Measurements from ENCODE around the gene IRX6.

Gene IRX6

DNA sequence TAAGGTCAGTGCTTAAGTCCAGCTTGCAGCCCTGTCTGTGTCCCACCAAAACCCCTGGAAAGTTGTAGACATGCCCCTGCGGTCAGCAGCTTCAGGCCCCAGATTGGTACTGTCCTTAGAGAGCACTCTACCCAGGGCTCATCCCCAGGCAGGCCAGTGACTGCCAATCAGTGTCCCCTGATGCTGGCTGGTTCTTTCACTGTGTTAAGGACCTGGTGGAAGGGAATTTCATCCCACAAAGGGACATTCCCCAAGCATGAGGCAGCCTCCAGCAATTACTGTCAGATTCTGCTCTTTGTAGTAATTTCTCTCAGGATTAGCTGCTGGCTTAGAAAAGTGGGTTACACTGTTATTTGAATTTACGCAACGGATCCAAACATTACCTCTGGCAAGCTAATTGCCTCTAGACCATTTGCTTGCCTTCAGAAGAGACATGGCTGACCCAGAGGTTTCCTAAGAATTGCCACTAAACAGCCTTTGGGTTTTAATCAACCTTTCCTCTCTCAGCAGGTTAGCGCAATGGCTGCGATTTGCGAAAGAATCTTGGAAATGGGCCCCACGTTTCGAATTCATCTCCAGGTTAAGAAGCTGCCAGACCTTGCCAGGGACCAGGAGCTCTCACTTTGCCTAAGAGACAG, 5.9 kb downstream of the IRX6 start:
- H3K4me1 Mint-ChIP-seq: no peaks in the 10 kb centered on the region
- no peaks in the 10 kb centered on the region for H3K9me3 Mint-ChIP-seq
- no peak for DNase-seq
- no peak overlapping the region for H3K4me3 Mint-ChIP-seq
- no peak for ATAC-seq
- H3K27ac Mint-ChIP-seq: no peak overlapping the region
- no peaks in the 10 kb centered on the region for H3K36me3 Mint-ChIP-seq (ENCODE audit: low read depth)
- peaks cover 68% of the 10 kb centered on the region for H3K27me3 Mint-ChIP-seq

GRCh38 chr16:55330781-55331647, 7.0 kb downstream of the IRX6 start:
- Mint-ChIP-seq H3K27me3 (peaks cover 61% of the 10 kb centered on the region), H3K27ac (no peak overlapping the region), H3K9me3 (no peaks in the 10 kb centered on the region), H3K4me3 (no peak overlapping the region), H3K36me3 (ENCODE audit: low read depth) (no peaks in the 10 kb centered on the region), H3K4me1 (no peaks in the 10 kb centered on the region)
- ATAC-seq (no peak), DNase-seq (no peak)

DNA sequence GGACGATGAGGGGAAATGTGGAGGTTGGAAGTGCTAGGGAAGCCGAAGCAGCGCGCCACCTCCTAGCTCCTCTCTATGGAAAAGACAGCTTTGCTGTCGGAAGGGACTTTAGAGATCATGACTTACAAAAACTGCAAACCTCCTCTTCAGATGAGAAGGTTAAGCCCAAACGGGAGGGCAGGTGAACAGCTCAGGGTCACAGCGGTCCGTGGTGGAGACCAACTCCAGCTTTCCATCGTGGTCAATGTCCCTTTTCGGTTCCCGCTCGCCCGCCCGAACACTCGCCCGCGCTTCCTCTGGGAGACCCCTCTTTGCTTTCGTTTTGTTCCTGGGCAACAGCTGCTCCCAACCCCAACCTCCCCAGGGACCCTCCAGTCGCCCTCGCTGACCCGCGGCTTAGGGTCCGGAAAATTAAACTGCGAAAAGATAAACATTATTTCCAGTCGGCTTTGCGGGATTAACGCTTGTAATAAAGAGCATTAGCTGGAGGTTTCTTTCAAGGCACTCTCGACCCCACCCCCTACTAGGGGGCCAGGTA, 7.7 kb downstream of the IRX6 start:
- Mint-ChIP-seq H3K27me3 (peaks cover 57% of the 10 kb centered on the region), H3K36me3 (ENCODE audit: low read depth) (no peaks in the 10 kb centered on the region), H3K4me3 (no peak overlapping the region), H3K27ac (no peak overlapping the region), H3K9me3 (no peaks in the 10 kb centered on the region), H3K4me1 (no peaks in the 10 kb centered on the region)
- ATAC-seq (no peak), DNase-seq (no peak)

GRCh38 chr16:55333684-55334083, 9.7 kb downstream of the IRX6 start:
- no peak overlapping the region for H3K27ac Mint-ChIP-seq
- H3K9me3 Mint-ChIP-seq: no peaks in the 10 kb centered on the region
- no peaks in the 10 kb centered on the region for H3K36me3 Mint-ChIP-seq (ENCODE audit: low read depth)
- H3K27me3 Mint-ChIP-seq: peaks cover 40% of the 10 kb centered on the region
- DNase-seq (no peak), ATAC-seq (no peak)
- no peak overlapping the region for H3K4me3 Mint-ChIP-seq
- no peaks in the 10 kb centered on the region for H3K4me1 Mint-ChIP-seq

DNA sequence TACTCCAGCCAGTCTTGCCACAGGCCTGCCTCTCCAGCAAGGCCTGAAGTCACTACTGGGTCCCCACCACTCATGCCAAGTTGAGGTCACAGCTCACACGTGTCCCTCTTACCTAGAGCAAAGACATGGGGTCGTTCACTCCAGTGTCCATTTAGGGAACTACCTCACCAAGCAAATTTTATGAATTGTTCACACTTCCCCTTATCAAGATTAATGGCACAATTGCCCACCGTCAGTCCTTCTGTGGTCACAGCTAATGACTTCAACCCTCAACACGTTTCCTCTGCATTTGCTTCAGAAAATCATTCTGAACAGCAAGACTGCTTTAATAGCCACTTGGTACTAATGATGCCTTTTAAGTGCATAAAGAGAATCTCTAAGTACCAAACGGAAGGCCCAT, 14.6 kb downstream of the IRX6 start:
- ATAC-seq (no peak), DNase-seq (no peak)
- no peaks in the 10 kb centered on the region for H3K9me3 Mint-ChIP-seq
- H3K27ac Mint-ChIP-seq: no peak overlapping the region
- H3K36me3 Mint-ChIP-seq (ENCODE audit: low read depth): no peaks in the 10 kb centered on the region
- no peaks in the 10 kb centered on the region for H3K4me1 Mint-ChIP-seq
- peaks cover 8% of the 10 kb centered on the region for H3K27me3 Mint-ChIP-seq
- no peak overlapping the region for H3K4me3 Mint-ChIP-seq

- H3K27ac Mint-ChIP-seq: no peak overlapping the region
- ATAC-seq (no peak), DNase-seq (no peak)
- no peaks in the 10 kb centered on the region for H3K36me3 Mint-ChIP-seq (ENCODE audit: low read depth)
- peaks cover 8% of the 10 kb centered on the region for H3K27me3 Mint-ChIP-seq
- no peaks in the 10 kb centered on the region for H3K4me1 Mint-ChIP-seq
- no peaks in the 10 kb centered on the region for H3K9me3 Mint-ChIP-seq
- no peak overlapping the region for H3K4me3 Mint-ChIP-seq
Measured at GRCh38 chr16:55340445-55340844, 16.4 kb downstream of the IRX6 start.

DNA sequence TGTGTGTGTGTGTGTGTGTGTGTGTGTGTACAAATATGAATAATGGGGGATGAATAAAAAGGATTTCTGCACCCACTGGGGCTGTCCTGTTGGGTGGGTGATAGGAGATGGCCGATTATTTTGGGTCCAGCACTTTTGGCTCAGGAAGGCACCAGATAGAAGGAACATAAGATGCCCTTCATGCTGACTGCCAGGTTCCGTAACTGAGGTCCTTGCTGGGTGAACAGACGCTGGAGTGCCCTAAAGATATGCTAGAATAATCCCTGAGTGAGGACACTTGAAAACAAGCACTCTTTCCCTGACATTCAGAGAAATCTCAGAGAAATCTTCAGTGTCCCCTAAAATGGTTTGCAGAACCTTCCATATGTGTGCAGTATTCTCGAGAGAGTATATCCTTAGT, 17.7 kb downstream of the IRX6 start:
- no peak for ATAC-seq
- H3K36me3 Mint-ChIP-seq (ENCODE audit: low read depth): no peaks in the 10 kb centered on the region

DNA sequence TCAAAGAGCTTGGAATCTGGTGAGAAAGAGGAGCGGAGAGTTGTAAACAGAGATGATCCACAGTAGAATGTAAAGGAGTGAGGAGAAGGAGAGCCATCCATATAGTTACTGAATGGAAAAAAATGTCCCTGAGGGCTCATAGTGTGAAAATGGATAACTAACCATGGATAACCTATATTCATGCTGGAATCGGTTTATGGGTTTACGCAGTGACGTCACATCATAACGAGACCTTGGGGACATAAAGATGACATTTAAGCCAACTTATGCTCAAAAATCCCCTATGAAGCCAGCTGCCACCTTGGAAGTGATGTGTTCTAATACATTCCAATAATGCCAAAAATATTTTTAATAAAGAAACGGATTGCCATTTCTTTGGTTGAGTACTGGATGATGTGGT, 22.5 kb downstream of the IRX6 start:
- Mint-ChIP-seq H3K36me3 (ENCODE audit: low read depth) (no peaks in the 10 kb centered on the region), H3K27ac (no peak overlapping the region), H3K4me3 (no peak overlapping the region), H3K27me3 (peaks cover 12% of the 10 kb centered on the region), H3K9me3 (no peaks in the 10 kb centered on the region), H3K4me1 (no peaks in the 10 kb centered on the region)
- no peak for ATAC-seq
- DNase-seq: no peak

More for the DNA sequence above, 17.7 kb downstream of the IRX6 start:
- Mint-ChIP-seq H3K9me3 (no peaks in the 10 kb centered on the region), H3K27ac (no peak overlapping the region), H3K4me3 (no peak overlapping the region), H3K4me1 (no peaks in the 10 kb centered on the region), H3K27me3 (peaks cover 8% of the 10 kb centered on the region)
- DNase-seq: no peak

DNA sequence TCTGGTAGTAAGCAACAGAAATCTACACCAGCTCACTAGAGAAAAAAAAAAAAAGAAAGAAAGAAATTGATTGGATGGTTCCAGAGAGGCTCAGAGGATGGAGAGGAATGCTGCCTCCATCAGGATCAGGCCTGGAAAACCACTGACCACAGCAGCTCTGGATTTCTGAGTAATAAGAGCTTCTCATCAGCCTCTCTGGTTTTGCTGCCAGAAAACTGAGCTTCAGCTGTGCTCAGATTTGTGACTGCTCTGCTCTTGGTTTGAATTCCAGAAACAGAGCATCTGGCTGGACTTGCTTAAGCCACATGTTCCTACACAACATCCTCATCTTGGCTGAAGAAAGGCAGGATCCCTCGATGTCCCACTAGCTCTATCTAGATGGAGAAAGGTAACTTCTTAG, 25.9 kb downstream of the IRX6 start:
- ATAC-seq (no peak), DNase-seq (no peak)
- no peak overlapping the region for H3K27ac Mint-ChIP-seq
- peaks cover 17% of the 10 kb centered on the region for H3K27me3 Mint-ChIP-seq
- no peaks in the 10 kb centered on the region for H3K9me3 Mint-ChIP-seq
- no peaks in the 10 kb centered on the region for H3K36me3 Mint-ChIP-seq (ENCODE audit: low read depth)
- no peak overlapping the region for H3K4me3 Mint-ChIP-seq
- H3K4me1 Mint-ChIP-seq: no peaks in the 10 kb centered on the region

DNA sequence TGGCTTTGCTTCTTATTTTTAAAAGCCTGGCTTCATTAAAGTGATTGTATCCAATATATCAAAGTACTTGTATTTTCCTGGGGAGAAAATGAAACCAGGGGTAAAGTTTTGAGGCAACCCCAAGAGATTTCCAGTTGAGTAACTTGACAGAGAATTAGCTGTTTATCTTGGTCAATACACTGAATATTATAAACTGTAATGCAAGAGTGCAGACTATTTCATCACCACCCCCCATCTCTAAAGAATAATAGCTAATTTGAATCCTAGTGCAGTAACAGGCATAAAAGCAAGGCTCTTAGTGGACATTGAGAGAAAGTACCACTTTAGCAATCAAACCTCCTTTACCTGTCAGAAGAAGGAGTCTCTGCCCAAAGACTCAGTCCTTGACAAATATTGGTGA, 27.0 kb downstream of the IRX6 start:
- H3K9me3 Mint-ChIP-seq: no peaks in the 10 kb centered on the region
- ATAC-seq (no peak), DNase-seq (no peak)
- no peak overlapping the region for H3K27ac Mint-ChIP-seq
- no peaks in the 10 kb centered on the region for H3K36me3 Mint-ChIP-seq (ENCODE audit: low read depth)
- no peaks in the 10 kb centered on the region for H3K4me1 Mint-ChIP-seq
- H3K27me3 Mint-ChIP-seq: peaks cover 17% of the 10 kb centered on the region
- no peak overlapping the region for H3K4me3 Mint-ChIP-seq

- no peak for ATAC-seq
- Mint-ChIP-seq H3K27me3 (peaks cover 17% of the 10 kb centered on the region), H3K4me1 (no peaks in the 10 kb centered on the region), H3K4me3 (no peak overlapping the region), H3K9me3 (no peaks in the 10 kb centered on the region), H3K27ac (no peak overlapping the region), H3K36me3 (ENCODE audit: low read depth) (no peaks in the 10 kb centered on the region)
- no peak for DNase-seq
Measured at GRCh38 chr16:55351936-55352335, 27.9 kb downstream of the IRX6 start.

DNA sequence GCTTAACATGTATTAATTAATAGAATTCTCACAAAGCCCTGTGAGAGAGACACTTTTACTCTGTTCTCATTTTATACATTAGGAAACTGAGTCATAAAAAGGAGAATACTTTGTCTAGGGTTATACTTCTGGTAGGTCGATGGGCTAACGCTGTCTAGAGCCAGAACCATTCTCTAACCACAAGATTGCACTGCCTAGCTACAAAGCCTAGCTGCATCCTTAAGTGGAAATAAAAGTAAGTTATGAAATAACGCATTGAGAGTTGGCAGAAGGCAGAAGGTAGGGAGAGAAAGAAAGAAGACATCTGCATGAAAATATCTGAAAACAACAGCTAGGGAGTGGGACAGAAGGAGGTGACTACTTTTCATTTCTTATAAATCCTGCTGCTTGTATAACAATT, 33.2 kb downstream of the IRX6 start:
- no peak overlapping the region for H3K4me3 Mint-ChIP-seq
- no peaks in the 10 kb centered on the region for H3K9me3 Mint-ChIP-seq
- DNase-seq (no peak), ATAC-seq (no peak)
- H3K27ac Mint-ChIP-seq: no peak overlapping the region
- H3K36me3 Mint-ChIP-seq (ENCODE audit: low read depth): no peaks in the 10 kb centered on the region
- H3K27me3 Mint-ChIP-seq: peaks cover 6% of the 10 kb centered on the region
- no peaks in the 10 kb centered on the region for H3K4me1 Mint-ChIP-seq

DNA sequence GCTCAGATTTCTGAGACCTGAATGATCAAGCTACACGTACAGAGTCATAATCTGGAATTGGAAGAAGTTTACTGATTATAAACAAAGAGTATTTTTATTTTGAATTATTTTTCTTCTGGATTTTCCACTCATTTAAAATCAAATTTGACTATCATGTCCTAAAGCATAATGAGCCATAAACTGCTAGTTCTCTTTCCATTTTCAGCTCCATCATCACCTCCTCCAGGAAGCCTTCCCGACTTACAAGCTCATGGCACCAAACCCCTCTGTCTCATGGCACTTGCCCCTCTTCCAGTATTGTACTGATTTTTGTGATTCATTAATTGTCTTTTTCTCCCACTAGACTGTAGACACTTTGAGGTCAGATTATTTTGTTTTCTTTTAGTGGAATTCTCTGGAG, 35.9 kb downstream of the IRX6 start:
- no peaks in the 10 kb centered on the region for H3K4me1 Mint-ChIP-seq
- DNase-seq: no peak
- no peak for ATAC-seq
- H3K27me3 Mint-ChIP-seq: peaks cover 8% of the 10 kb centered on the region
- no peaks in the 10 kb centered on the region for H3K9me3 Mint-ChIP-seq
- H3K4me3 Mint-ChIP-seq: no peak overlapping the region
- H3K36me3 Mint-ChIP-seq (ENCODE audit: low read depth): no peaks in the 10 kb centered on the region
- H3K27ac Mint-ChIP-seq: no peak overlapping the region

GRCh38 chr16:55364811-55365210, 40.8 kb downstream of the IRX6 start:
- no peak for ATAC-seq
- no peak for DNase-seq
- H3K27me3 Mint-ChIP-seq: peaks cover 25% of the 10 kb centered on the region
- no peaks in the 10 kb centered on the region for H3K36me3 Mint-ChIP-seq (ENCODE audit: low read depth)
- H3K9me3 Mint-ChIP-seq: no peaks in the 10 kb centered on the region
- no peak overlapping the region for H3K4me3 Mint-ChIP-seq
- no peak overlapping the region for H3K27ac Mint-ChIP-seq
- H3K4me1 Mint-ChIP-seq: no peaks in the 10 kb centered on the region

GRCh38 chr16:55367301-55367811, 43.4 kb downstream of the IRX6 start:
- DNase-seq (no peak), ATAC-seq (no peak)
- Mint-ChIP-seq H3K4me1 (no peaks in the 10 kb centered on the region), H3K27ac (no peak overlapping the region), H3K36me3 (ENCODE audit: low read depth) (no peaks in the 10 kb centered on the region), H3K27me3 (peaks cover 44% of the 10 kb centered on the region), H3K9me3 (no peaks in the 10 kb centered on the region), H3K4me3 (no peak overlapping the region)

All from activated naive CD8-positive, alpha-beta T cell treated with anti-CD3 and anti-CD28 coated beads, Interleukin-2, amount 50 U/mL, for 24 hours (primary cell).